GM19043 (cell line): ENCODE results near the gene APLN.
A peak's percentile ranks its signal among the peaks of the same experiment; 100 is the strongest.

Experiments used
- ATAC-seq: cut with Tn5 transposase; IDR thresholded peaks from one replicate; pipeline ENCODE4 v1.9.1; 2021; ENCODE audit warnings: low read depth; ENCODE audit not compliant: unreplicated experiment

The APLN gene, protein sequence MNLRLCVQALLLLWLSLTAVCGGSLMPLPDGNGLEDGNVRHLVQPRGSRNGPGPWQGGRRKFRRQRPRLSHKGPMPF

DNA sequence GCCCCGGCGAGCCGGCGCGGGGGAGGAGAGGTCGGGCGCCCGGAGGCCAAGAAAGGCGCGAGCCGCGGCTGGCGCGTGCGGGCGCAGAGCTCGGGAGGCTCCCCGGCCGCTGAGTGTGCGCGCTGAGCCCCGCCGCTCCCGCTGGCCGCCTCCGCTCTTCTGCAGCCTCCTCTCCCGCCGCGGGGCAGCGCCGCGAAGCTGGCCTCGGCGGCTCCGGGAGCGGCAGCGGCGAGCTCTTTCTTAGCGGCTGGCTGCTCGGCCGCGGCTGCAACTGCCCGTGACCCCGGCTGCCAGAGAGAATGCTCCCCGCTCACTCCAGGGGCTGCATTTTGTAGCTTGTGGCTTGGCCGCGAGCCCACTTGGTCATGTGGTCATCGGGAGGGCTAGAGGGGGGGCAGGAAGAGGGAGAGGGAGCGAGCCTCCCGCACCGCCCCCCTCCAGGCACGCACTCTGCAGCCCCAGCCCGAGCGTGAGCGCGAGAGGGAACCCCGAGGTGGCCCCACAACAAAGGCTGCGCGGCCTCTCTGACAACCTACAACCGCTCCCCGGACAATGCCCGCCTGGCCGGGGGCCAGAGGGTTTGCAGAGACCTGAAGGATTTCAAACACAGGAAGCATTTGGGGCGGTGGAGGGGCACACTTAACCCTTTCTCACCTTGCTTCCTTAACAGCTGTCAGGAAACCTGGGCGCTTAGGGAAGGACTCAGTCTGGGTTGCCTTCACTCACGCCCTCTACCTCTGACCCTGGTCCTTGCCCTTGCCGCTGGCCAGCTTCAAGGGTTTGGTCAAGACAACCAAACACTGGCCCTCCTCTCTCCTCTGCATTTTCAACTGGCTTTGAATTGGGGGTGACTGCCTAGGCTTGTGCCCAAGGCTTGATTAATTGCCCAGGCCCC is at the start of gene APLN:
Gene APLN (minus strand): TSS at position 305 of the 895 bp plus-strand sequence. CDS start 326 bp downstream, outside the sequence.
- peak; percentile 26 for ATAC-seq

DNA sequence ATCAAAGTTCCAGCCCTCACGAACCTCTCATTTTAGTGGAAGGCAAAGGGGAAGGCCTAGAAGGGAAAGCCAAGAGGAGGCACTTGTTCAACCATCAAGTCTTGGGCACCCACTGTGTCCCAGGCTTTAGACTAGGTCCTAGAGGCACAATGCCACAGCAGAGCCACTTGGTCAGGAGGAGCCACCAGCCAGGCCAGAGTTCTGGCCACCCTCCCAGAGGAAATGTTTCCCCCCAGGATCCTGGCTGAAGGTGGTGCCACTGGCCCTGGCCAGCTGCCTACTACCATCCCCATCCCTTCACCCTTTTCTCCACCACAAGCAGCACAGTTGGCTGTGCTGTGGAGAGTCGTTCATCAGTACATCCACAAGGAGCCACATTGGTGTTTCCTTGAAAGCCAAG is 49.7 kb upstream of the APLN start:
- no peak for ATAC-seq

DNA sequence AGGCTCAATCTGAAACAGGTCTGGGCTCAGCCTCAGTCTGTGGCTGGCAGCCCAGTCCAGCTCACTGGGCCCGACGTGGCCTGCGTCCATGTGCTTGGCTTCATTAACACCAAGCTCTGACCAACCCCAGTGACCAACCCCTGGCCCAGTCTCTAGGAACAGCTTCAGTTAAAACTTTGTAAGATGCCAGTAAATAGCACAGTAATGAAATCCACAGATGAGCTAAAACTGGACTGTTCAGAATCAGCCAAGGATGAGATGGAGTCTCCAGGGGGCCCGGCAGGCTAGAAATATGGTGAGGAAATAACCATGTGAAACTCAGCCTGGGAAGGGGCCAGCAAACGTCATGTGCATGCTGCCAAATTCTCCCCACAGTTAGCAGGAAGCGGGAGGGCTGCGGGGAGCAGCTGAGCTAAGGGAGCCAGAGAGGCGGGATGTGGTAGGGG is 46.9 kb upstream of the APLN start:
- ATAC-seq = no peak

DNA sequence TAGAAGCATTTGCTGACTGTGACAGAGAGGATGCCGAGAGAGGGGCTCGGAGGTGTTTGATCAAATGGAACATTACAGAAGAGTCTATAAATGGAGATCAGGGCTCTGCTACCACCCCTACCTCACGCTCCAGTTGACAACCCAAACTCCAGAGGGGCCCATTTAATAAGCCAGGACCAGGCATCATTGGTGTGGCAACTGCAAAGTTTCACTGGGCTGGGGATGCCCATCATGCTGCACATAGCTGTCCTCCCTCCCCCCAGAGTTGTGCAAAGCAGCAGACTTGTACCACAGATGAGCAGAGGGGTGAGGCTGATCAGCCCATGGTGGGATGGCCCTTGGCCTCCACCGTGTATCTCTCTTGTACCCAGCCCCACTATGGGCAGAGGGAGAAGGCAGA is 45.8 kb upstream of the APLN start:
- no peak for ATAC-seq

DNA sequence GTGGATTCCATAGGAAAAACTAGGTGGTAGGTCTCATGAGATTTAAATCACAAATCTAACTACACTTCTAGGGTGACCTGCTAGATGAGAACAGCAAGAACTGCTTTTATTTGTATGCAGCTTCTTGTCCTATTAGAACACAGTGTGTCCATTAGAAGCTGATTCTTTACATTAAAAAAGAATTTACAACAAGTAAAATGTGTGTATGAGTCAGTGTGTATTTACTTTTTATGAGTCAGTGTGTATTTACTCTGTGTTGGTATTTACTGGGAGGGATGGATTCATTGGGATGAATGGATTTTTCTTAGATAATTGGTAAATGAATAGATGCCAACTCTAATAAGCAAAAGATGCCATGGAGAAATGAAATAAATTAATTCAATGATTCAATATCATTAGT is 43.4 kb upstream of the APLN start:
- no peak for ATAC-seq

DNA sequence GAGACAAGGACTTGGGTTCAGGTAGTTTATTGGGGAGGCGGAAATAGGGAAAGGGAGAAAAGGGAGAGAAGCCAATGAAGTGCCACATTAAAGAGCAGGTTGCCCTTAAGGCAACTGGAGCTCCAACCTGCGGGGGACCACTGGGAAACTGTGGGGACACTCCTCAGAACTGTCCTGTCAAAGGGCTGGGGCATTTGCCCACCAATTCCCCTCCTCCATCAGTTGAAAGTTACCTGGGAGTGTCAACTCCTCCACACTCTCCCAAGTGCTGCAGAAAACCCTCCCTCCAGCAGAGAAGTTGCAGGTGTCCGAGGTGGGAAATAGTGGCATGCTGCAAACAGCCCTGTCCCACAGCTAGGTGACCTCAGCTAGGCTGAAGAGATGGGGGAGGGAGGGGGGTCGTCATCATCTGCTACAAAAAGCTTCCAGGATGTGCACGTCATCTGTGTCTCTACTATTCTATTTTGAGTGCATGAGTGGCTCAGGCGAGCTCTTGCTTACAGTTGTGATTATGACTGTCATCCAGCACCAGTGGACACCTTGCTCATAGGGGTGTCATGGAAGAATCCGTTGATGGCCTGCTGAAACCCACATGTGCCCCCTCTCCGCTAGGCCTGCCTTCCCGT is 42.6 kb upstream of the APLN start:
- no peak for ATAC-seq

DNA sequence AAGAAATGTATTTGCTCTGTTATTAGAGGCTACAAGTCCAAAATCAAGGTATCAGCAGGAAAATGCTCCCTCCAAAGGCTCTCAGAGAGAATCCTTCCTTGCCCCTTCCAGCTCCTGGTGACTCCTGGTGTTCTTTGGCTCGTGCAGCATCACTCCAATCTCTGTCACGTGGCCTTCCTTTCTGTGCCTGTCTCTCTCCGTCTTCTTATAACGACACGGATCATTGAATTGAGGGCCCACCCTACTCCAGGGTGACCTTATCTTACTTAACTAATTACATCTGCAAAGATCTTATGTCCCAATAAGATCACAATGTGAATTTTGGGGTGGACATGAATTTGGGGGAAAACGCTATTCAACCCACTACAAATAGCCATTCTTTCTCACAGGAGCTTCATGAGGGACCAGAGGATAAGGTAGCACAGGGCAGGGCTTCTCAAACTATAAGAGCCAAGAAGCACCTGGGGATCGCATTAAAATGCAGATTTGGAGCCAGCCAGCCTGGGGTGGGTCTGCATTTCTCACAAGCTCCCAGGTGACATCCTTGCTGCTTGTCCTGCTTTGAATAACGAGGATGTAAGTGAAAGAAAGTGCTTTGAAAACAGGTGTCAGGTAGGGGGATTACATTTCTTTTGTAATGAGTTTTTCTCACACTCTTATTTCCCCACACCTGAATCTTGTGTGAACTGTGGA is 41.9 kb upstream of the APLN start:
- ATAC-seq = no peak

DNA sequence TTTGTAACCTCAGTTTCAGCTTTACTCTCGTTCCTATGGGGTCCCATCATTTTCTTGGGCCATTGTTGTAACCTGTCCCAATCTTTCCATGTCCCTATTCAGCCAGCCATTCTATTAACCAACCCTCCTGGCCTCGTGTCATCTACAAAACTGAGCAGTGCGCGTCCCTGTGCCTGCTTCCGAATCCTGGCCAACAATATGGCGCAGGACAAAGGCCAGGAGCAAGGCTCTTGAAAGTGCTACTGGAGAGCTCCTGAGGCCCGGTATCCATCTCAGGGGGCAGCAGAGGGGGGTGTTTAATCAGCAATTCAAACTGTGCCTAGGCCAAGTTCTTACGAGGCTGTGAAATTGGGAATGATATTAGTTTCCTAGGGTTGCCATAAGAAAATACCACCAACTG is 41.2 kb upstream of the APLN start:
- ATAC-seq = no peak

DNA sequence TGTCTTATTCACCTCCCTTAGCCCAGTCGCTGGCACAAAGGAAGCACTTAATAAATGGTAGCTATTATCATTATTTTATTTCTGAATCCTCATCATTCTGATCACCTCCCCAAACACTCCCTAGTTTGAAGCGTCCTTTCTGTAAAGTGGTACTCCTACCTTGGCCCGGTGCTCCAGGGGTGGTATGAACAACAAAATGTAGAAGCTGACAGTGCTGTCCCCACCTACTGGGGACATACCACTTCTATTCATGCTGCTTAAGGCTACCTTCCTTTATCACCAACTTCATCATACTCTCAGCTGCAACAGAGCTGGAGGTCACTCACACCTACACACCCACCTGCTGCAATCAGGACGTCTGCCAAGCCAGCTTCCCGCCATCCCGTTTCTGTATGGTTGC is 40.8 kb upstream of the APLN start:
- ATAC-seq = no peak

DNA sequence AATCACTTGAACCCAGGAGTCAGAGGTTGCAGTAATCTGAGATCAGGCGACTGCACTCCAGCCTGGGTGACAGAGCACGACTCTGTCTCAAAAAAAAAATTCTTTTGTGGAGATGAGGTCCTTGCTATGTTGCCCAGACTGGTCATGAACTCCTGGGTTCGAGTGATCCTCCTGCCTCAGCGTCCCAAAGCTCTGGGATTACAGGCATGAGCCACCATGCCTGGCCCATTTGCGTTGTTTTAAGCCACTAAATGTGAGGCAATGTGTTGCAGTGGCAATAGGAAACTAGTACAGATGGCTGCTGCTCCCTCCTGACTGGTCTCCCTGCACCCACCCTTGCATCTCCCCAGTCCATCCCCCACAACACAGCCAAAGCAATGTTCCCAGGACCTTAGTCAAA is 40.0 kb upstream of the APLN start:
- no peak for ATAC-seq

DNA sequence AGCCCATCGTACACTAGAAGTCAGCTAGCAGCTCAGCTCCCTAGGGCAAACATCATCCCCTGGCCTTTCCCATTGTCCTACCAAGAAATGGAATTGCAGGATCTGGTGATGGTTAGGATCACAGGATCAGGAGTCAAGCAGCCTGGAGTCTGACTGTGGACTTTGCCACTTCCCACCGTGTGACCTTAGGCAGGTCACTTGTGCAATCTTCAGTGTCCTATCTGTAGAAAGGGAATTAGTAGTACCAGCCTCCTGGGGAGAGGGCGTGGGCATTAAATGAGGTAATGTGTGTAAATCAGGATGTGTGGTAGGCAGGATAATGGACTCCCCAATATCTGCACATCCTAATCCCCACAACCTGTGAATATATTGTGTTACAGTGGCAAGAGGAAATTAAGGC is 38.6 kb upstream of the APLN start:
- ATAC-seq = no peak

DNA sequence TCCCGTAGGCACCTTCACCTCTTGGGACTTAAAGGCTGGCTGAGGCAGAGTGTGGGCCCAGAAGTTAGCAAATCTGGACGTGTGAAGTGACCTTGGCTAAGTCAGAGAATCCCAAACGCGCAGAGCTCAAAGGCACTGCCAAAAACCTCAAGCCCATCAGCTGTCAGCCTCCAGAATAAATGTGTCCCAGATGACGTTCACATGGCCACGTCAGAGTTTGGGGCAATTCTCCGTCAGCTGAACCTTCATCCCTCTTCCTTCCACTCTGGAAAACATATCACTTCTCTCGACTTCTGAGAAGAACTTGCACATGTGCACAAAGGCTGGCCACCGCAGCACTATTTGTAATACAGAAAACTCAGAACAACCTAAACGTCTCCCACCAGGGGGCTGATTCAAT is 35.7 kb upstream of the APLN start:
- ATAC-seq = no peak

DNA sequence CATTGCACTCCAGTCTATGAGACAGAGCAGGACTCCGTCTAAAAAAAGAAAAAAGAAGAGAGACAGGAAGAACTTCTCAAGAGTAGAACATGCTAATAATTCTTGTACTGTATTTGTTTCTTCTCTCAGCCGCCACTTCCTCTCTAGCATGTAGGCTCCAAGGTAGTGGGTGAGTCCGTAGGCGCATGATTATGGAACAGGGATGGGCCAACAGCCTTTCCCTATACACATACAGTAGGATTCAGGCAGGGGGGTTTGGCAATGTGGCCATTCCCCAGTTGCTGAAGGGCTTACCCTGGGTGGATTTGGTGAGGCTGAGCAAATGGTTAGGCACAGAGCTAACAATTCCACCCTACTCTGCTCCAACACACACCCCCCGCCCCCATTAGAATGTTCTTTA is 35.0 kb upstream of the APLN start:
- ATAC-seq = no peak

DNA sequence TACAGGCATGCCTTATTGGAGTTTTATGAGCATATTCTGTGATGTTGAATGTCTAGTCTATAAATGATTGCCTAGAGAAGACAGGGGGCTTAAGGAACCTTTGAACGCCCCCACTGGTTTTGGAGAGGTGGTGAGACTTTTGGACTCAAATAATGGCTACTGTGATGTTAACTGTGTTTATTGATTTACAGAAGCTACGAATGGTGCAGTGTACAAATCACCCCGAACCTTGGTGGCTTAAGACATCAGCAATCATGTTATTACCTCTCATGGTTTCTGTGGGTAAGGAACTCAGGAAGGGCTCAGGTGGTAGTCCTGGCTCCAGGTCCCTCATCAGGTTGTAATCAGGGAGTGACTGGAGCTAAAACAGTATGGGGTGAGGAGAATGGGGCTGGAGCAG is 33.3 kb upstream of the APLN start:
- no peak for ATAC-seq

DNA sequence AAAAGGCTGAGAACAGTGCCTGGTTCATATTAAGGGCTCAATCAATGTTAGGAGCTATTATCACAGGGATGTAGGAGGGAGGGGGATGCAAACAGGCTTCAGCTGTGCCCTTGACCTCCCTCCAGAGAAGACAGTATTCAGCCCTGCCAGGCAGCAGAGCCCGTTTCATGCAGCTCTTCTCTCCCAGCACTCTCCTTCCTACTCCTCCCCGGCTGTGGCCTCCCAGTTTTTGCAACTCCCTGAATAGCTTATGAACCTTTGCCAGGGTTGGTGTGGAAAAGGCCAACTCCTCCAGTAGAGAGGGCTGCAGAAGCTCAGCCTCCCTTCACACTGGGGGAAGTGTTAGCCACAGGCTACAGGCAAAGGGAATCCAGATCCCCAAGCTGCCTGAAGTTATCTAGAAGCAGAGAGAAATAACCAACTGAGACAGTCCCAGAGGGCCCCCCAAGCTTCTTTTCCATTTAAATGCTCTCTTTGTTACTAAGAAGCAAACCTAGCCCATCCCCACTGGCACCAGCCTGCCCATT is 31.7 kb upstream of the APLN start:
- ATAC-seq = no peak

DNA sequence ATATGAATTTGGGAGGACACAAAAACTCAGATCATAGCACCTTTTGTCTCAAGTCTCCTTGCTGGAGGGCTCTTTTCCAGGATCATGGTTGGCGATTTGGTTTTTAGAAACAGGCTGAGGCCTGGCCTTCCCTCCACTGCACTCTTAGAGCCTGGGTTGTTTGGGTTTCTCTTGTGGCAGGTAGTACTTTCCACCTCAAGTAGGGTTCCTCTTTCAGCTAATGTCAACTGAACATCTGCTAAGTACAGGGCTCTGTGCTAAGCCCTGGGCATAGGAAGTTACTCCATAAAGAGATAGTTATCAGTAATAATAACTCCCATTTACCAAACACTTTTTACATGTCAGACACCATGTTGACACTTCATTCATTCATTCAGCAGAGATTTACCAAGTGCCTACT is 28.2 kb upstream of the APLN start:
- ATAC-seq = no peak

DNA sequence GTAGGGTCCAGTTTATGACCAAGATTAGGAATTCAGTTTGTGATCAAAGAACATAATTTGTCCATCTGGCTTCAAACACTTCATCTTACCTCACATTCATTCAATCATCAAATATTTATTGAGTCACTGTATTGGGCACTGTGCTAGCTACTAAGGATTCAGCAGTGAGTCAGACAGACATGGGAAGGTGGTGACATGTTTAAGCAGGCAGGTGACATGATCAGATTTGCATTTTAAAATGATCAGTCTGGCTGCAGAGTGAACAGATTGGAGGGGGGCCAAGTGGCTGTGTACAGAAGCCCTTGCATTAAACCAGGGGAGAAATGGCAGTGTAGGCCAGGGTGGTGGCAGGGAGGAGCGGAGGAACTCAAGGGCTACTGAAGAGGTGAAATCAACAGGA is 25.1 kb upstream of the APLN start:
- no peak for ATAC-seq

DNA sequence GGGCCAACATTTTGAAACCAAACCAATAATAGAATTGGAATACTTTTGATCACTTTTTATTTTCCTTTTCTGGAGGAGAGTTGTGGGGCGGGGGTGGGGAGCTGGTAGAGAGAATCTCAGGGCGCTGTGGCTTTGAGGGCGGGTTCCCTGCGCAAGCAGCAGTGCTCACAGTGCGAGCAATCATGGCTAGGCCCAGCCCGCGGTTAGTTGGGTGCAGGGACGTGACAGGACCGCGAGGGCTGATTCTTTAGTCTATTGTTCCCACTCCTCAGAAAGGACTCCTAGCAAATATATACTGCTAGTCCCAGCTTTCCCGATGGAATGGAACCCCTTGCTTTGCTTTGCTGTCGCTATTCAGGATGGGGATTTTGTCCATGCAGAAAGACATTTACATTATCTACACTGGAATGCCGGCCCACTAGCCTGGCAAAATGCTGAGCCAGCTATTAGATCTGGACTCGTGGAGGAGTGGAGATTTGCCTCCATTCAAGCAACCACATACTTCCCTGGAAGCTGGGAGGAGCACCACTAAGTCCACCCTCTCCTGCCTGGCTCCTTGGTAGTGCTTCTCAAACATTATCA is 23.9 kb upstream of the APLN start:
- no peak for ATAC-seq

DNA sequence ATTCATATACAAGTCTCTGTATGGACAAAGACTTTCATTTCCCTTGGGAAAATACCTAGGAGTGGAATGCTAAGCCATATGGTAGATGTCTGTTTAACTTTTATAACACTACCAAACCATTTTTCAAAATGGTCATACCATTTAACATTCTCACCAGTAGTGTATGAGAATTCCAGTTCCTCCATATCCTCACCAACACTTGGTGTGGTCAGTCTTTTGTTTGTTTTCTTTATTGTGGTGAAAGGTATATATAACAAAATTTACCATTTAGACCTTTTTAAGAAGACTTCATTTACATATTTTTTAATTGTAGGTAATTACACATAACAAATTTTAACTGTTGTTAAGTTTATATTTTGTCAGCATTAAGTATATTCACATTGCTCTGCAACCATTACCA is 12.7 kb upstream of the APLN start:
- ATAC-seq = no peak

DNA sequence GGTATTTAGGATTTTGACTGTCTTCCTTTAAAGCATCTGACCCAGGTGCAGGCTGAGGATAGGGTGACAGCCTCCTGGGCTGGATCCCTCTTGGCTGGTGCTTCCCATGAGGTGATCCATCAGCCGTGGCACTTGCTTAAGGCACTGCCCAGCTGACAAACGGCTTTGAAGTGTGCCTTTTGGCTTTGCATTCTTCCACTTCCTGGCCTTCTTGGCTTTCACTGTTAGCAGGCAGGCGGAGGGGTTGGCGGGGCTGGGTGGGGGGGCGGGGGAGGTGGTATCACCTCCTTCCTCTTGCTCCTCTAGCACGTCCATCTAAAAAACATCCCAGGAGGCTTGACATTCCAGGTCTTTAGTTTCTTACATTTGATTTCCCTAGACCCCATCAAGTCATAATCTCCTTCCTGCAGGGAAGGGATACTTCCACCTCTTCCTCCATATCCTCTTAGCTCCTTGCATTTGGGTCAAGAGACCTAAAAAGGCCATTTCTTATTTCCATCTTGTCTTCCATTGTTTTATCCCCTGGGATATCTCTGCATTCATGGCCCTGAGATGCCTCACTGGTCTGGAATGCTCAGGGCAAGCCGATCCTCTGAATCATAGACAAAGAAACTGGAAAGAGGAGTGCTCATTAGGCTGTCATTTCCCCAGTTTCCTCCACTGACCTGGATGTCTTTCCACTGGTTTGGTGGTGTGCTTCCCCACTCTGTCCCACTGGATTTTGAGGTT is 11.3 kb upstream of the APLN start:
- no peak for ATAC-seq
